ENCODE measurements around the gene MPIG6B.

The MPIG6B gene

GRCh38 chr6:31761343-31761742 lies 38.2 kb downstream of the MPIG6B start:
- H3K4me1 ChIP-seq (ENCODE audit: control insufficient read depth, insufficient read depth, low read length), result no peaks in the 10 kb centered on the region
- ChIA-PET POLR2A (interaction anchor here (1.4 to 1.7 kb wide), 2 partner anchors 9 to 16 kb away, joined by 4 to 5 read pairs; partner anchors contain the start of gene VWA7), CTCF (interaction anchor here (3.9 kb wide), 1 partner anchor 8 kb away, joined by 33 read pairs; no protein-coding TSS in a partner anchor)
- no peaks in the 10 kb centered on the region for H3K9me3 ChIP-seq (ENCODE audit: control insufficient read depth, insufficient read depth, low read depth, low read length)
- TF ChIP-seq KLF16 (tag by site-specific recombination; IDR thresholded peaks at IDR 0.05) (no peak), ZNF510 (tag by site-specific recombination; IDR thresholded peaks at IDR 0.05; ENCODE audit: insufficient replicate concordance) (no peak), OSR2 (tag by site-specific recombination; IDR thresholded peaks at IDR 0.05) (no peak), ZNF501 (tag by site-specific recombination; IDR thresholded peaks at IDR 0.05) (no peak), ZNF555 (tag by site-specific recombination; conservative IDR thresholded peaks at IDR 0.05) (no peak), ZNF18 (tag by site-specific recombination; IDR thresholded peaks at IDR 0.05) (no peak), ZNF670 (tag by site-specific recombination; IDR thresholded peaks at IDR 0.05; ENCODE audit: low read depth) (no peak), ZNF624 (tag by site-specific recombination; IDR thresholded peaks at IDR 0.05) (no peak), ZNF155 (tag by site-specific recombination; IDR thresholded peaks at IDR 0.05) (no peak), PRDM6 (tag by site-specific recombination; IDR thresholded peaks at IDR 0.05) (no peak), ZNF362 (tag by site-specific recombination; IDR thresholded peaks at IDR 0.05) (no peak)
- TF ChIP-seq, protein P1, sequence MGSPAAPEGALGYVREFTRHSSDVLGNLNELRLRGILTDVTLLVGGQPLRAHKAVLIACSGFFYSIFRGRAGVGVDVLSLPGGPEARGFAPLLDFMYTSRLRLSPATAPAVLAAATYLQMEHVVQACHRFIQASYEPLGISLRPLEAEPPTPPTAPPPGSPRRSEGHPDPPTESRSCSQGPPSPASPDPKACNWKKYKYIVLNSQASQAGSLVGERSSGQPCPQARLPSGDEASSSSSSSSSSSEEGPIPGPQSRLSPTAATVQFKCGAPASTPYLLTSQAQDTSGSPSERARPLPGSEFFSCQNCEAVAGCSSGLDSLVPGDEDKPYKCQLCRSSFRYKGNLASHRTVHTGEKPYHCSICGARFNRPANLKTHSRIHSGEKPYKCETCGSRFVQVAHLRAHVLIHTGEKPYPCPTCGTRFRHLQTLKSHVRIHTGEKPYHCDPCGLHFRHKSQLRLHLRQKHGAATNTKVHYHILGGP (tag by site-specific recombination; IDR thresholded peaks at IDR 0.05), result no peak
- TF ChIP-seq, protein P2, sequence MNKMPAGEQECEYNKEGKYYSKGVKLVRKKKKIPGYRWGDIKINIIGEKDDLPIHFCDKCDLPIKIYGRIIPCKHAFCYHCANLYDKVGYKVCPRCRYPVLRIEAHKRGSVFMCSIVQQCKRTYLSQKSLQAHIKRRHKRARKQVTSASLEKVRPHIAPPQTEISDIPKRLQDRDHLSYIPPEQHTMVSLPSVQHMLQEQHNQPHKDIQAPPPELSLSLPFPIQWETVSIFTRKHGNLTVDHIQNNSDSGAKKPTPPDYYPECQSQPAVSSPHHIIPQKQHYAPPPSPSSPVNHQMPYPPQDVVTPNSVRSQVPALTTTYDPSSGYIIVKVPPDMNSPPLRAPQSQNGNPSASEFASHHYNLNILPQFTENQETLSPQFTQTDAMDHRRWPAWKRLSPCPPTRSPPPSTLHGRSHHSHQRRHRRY (tag by site-specific recombination; IDR thresholded peaks at IDR 0.05), result no peak
- TF ChIP-seq, protein P3, sequence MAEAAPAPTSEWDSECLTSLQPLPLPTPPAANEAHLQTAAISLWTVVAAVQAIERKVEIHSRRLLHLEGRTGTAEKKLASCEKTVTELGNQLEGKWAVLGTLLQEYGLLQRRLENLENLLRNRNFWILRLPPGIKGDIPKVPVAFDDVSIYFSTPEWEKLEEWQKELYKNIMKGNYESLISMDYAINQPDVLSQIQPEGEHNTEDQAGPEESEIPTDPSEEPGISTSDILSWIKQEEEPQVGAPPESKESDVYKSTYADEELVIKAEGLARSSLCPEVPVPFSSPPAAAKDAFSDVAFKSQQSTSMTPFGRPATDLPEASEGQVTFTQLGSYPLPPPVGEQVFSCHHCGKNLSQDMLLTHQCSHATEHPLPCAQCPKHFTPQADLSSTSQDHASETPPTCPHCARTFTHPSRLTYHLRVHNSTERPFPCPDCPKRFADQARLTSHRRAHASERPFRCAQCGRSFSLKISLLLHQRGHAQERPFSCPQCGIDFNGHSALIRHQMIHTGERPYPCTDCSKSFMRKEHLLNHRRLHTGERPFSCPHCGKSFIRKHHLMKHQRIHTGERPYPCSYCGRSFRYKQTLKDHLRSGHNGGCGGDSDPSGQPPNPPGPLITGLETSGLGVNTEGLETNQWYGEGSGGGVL (tag by site-specific recombination; IDR thresholded peaks at IDR 0.05), result no peak
- peaks cover 14 to 70% of the 10 kb centered on the region in 2 experiments; a peak in 2 of 3 replicates for H3K36me3 ChIP-seq (ENCODE audit: control insufficient read depth in 2 of 2, insufficient read depth in 1 of 2, low read length in 2 of 2)
- no peak overlapping the region for H3K4me3 ChIP-seq (ENCODE audit: low read depth, low read length)
- no peak overlapping the region for H3K27ac ChIP-seq (ENCODE audit: extremely low read depth, low read depth, low read length)

DNA sequence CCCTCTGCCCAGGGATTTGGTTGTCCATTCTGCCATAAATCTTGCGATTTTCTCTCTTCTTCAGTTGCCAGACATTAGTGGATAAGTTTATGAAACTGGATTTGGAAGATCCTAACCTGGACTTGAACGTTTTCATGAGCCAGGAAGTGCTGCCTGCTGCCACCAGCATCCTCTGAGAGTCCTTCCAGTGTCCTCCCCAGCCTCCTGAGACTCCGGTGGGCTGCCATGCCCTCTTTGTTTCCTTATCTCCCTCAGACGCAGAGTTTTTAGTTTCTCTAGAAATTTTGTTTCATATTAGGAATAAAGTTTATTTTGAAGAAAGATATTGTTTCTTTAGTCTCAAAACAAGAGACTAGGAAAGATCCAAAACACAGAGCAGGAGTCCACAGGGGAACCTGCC lies 39.2 kb downstream of the MPIG6B start, which contains the start of gene SAPCD1:
Gene SAPCD1, plus strand, starts transcription at position 301 of the 400 bp plus-strand sequence. CDS start 399 bp downstream, outside the sequence.
- ChIA-PET POLR2A (interaction anchor here (1.7 kb wide), 1 partner anchor 10 kb away, joined by 4 read pairs; no protein-coding TSS in a partner anchor), CTCF (interaction anchor here (0.6 to 3.9 kb wide), 3 partner anchors 7 to 1087 kb away, joined by 4 to 33 read pairs (median 5); no protein-coding TSS in a partner anchor)
- no peak within 1 kb of the TSS for H3K27ac ChIP-seq (ENCODE audit: extremely low read depth, low read depth, low read length)
- TF ChIP-seq ZBTB20 (tag by site-specific recombination; IDR thresholded peaks at IDR 0.05) (no peak), ZNF155 (tag by site-specific recombination; IDR thresholded peaks at IDR 0.05) (no peak), ZNF391 (tag by site-specific recombination; IDR thresholded peaks at IDR 0.05; ENCODE audit: borderline replicate concordance, low read depth) (no peak), ZNF692 (tag by site-specific recombination; IDR thresholded peaks at IDR 0.05) (no peak), ZNF148 (tag by site-specific recombination; IDR thresholded peaks at IDR 0.05; ENCODE audit: borderline replicate concordance) (no peak)
- TF ChIP-seq, protein P4, sequence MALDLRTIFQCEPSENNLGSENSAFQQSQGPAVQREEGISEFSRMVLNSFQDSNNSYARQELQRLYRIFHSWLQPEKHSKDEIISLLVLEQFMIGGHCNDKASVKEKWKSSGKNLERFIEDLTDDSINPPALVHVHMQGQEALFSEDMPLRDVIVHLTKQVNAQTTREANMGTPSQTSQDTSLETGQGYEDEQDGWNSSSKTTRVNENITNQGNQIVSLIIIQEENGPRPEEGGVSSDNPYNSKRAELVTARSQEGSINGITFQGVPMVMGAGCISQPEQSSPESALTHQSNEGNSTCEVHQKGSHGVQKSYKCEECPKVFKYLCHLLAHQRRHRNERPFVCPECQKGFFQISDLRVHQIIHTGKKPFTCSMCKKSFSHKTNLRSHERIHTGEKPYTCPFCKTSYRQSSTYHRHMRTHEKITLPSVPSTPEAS (tag by site-specific recombination; IDR thresholded peaks at IDR 0.05), result no peak

More for the DNA sequence above, 39.2 kb downstream of the MPIG6B start, which contains the start of gene SAPCD1:
- no peaks in the 10 kb centered on the region for H3K9me3 ChIP-seq (ENCODE audit: control insufficient read depth, insufficient read depth, low read depth, low read length)
- no peaks in the 10 kb centered on the region for H3K4me1 ChIP-seq (ENCODE audit: control insufficient read depth, insufficient read depth, low read length)
- peaks cover 14 to 70% of the 10 kb centered on the region in 2 experiments; a peak in 2 of 3 replicates for H3K36me3 ChIP-seq (ENCODE audit: control insufficient read depth in 2 of 2, insufficient read depth in 1 of 2, low read length in 2 of 2)
- no peak within 1 kb of the TSS for H3K4me3 ChIP-seq (ENCODE audit: low read depth, low read length)
